HEK293T (cell line): ENCODE data around the gene FZD2.

Experiments
- CTCF ChIA-PET: fragments of 350-600 bp; formaldehyde crosslinking; extraction: SDS; loops from one replicate; lab custom pipeline; 2021; ENCODE audit warnings: antibody characterized with exemption, inconsistent platforms; lab: Yijun Ruan, JAX
- POLR2A ChIA-PET: fragments of 350-600 bp; formaldehyde crosslinking; extraction: SDS; loops from one replicate; lab custom pipeline; 2020; ENCODE audit warnings: antibody characterized with exemption, inconsistent platforms; lab: Yijun Ruan, JAX
- DNase-seq: peaks from one replicate; pipeline ENCODE4 v3.0.0; 2012; ENCODE audit warnings: mixed read lengths; ENCODE audit errors: extremely low spot score
- ARNT ChIP-seq: fragments of 450-650 bp; IDR thresholded peaks from 2 replicates; pipeline ENCODE4 v1.6.1; 2017; ENCODE audit warnings: mild to moderate bottlenecking
- BHLHE40 ChIP-seq: fragments of 450-650 bp; IDR thresholded peaks from 2 replicates; pipeline ENCODE4 v1.6.1; 2016; ENCODE audit warnings: mild to moderate bottlenecking, moderate library complexity, borderline replicate concordance
- CTBP1 ChIP-seq: fragments of 450-650 bp; IDR thresholded peaks from 2 replicates; pipeline ENCODE4 v1.6.1; 2016; ENCODE audit warnings: borderline replicate concordance
- ELF4 ChIP-seq: fragments of 450-650 bp; IDR thresholded peaks from 2 replicates; pipeline ENCODE4 v1.6.1; 2017; ENCODE audit warnings: antibody characterized with exemption
- FOXA1 ChIP-seq: fragments of 450-650 bp; IDR thresholded peaks from 2 replicates; pipeline ENCODE4 v1.6.1; 2016; ENCODE audit warnings: mild to moderate bottlenecking
- FOXK2 ChIP-seq: fragments of 450-650 bp; IDR thresholded peaks from 2 replicates; pipeline ENCODE4 v1.6.1; 2016; ENCODE audit warnings: mild to moderate bottlenecking
- FOXM1 ChIP-seq: fragments of 450-650 bp; IDR thresholded peaks from 2 replicates; pipeline ENCODE4 v1.6.1; 2017; ENCODE audit warnings: mild to moderate bottlenecking, borderline replicate concordance
- HDGF ChIP-seq: fragments of 450-650 bp; IDR thresholded peaks from 2 replicates; pipeline ENCODE4 v1.6.1; 2017; ENCODE audit warnings: antibody characterized with exemption, borderline replicate concordance
- L3MBTL2 ChIP-seq: fragments of 450-650 bp; conservative IDR thresholded peaks from 2 replicates; pipeline ENCODE4 v1.6.1; 2016; ENCODE audit warnings: mild to moderate bottlenecking
- LEF1 ChIP-seq: fragments of 450-650 bp; IDR thresholded peaks from 2 replicates; pipeline ENCODE4 v1.6.1; 2017; ENCODE audit warnings: mild to moderate bottlenecking, borderline replicate concordance
- NFRKB ChIP-seq: fragments of 450-650 bp; IDR thresholded peaks from 2 replicates; pipeline ENCODE4 v1.6.1; 2016; ENCODE audit warnings: mild to moderate bottlenecking, moderate library complexity
- PKNOX1 ChIP-seq: fragments of 450-650 bp; IDR thresholded peaks from 2 replicates; pipeline ENCODE4 v1.6.1; 2016
- SP1 ChIP-seq: fragments of 450-650 bp; IDR thresholded peaks from 2 replicates; pipeline ENCODE4 v1.6.1; 2017
- SUZ12 ChIP-seq: fragments of 450-650 bp; IDR thresholded peaks from 2 replicates; pipeline ENCODE4 v1.6.1; 2016; ENCODE audit warnings: mild to moderate bottlenecking
- TARDBP ChIP-seq: fragments of 450-650 bp; IDR thresholded peaks from 2 replicates; pipeline ENCODE4 v1.6.1; 2016
- ZNF384 ChIP-seq: fragments of 450-650 bp; IDR thresholded peaks from 2 replicates; pipeline ENCODE4 v1.6.1; 2016

The FZD2 gene

GRCh38 chr17:44599298-44600175 is 42.3 kb downstream of the FZD2 start:
- POLR2A ChIA-PET, result interaction anchor here (1.3 to 1.8 kb wide), 2 partner anchors 9 to 10 kb away, joined by 3 to 5 read pairs; no protein-coding TSS in a partner anchor
- CTCF ChIA-PET, result no interaction called here

GRCh38 chr17:44601539-44601938 is 44.3 kb downstream of the FZD2 start:
- no peak for TF ChIP-seq SUZ12
- no peak for TF ChIP-seq SP1
- TF ChIP-seq NFRKB, result no peak
- no peak for TF ChIP-seq LEF1
- no peak for TF ChIP-seq TARDBP
- TF ChIP-seq FOXA1, result no peak
- no peak for DNase-seq
- CTCF ChIA-PET, result no interaction called here
- POLR2A ChIA-PET, result no interaction called here

More at GRCh38 chr17:44599298-44600175, 42.3 kb downstream of the FZD2 start:
- TF ChIP-seq FOXM1, result no peak
- TF ChIP-seq HDGF, result no peak
- TF ChIP-seq ARNT, result no peak
- no peak for TF ChIP-seq TARDBP
- TF ChIP-seq ELF4, result no peak
- TF ChIP-seq ZNF384, result no peak
- no peak for TF ChIP-seq PKNOX1
- TF ChIP-seq SP1, result no peak
- no peak for DNase-seq

GRCh38 chr17:44601973-44602372 is 44.7 kb downstream of the FZD2 start:
- POLR2A ChIA-PET, result no interaction called here

GRCh38 chr17:44602390-44602789 is 45.1 kb downstream of the FZD2 start:
- POLR2A ChIA-PET, result no interaction called here
- DNase-seq, result no peak
- no peak for TF ChIP-seq ARNT
- CTCF ChIA-PET, result interaction anchor here (0.7 kb wide), 1 partner anchor 13 kb away, joined by 3 read pairs; no protein-coding TSS in a partner anchor

More at GRCh38 chr17:44601973-44602372, 44.7 kb downstream of the FZD2 start:
- TF ChIP-seq ARNT, result no peak
- TF ChIP-seq ELF4, result no peak
- TF ChIP-seq SP1, result no peak
- TF ChIP-seq FOXA1, result no peak
- TF ChIP-seq NFRKB, result no peak
- TF ChIP-seq CTBP1, result no peak
- no peak for TF ChIP-seq PKNOX1
- TF ChIP-seq HDGF, result no peak
- TF ChIP-seq ZNF384, result no peak
- TF ChIP-seq L3MBTL2, result no peak
- no peak for TF ChIP-seq SUZ12
- no peak for TF ChIP-seq TARDBP
- TF ChIP-seq LEF1, result no peak
- no peak for TF ChIP-seq BHLHE40
- no peak for TF ChIP-seq FOXK2
- no peak for TF ChIP-seq FOXM1
- no peak for DNase-seq
- CTCF ChIA-PET, result no interaction called here

- DNase-seq, result no peak
- ChIA-PET POLR2A (no interaction called here), CTCF (interaction anchor here (0.7 kb wide), 1 partner anchor 13 kb away, joined by 3 read pairs; no protein-coding TSS in a partner anchor)
- no peak for TF ChIP-seq LEF1
- TF ChIP-seq ARNT, result no peak
- TF ChIP-seq PKNOX1, result no peak
- no peak for TF ChIP-seq ELF4
- TF ChIP-seq L3MBTL2, result no peak
- no peak for TF ChIP-seq BHLHE40
- no peak for TF ChIP-seq NFRKB
- TF ChIP-seq ZNF384, result no peak
- no peak for TF ChIP-seq HDGF
- TF ChIP-seq FOXM1, result no peak
- TF ChIP-seq SUZ12, result no peak
- no peak for TF ChIP-seq FOXK2
- TF ChIP-seq SP1, result no peak
- no peak for TF ChIP-seq CTBP1
- TF ChIP-seq TARDBP, result no peak
- TF ChIP-seq FOXA1, result no peak
These were observed 45.7 kb downstream of the FZD2 start for GRCh38 chr17:44602970-44603369.

GRCh38 chr17:44604116-44604761 is 47.0 kb downstream of the FZD2 start:
- ChIA-PET CTCF (no interaction called here), POLR2A (interaction anchor here (1.2 kb wide), 1 partner anchor 16 kb away, joined by 3 read pairs; no protein-coding TSS in a partner anchor)
- no peak for TF ChIP-seq SUZ12
- no peak for DNase-seq
